ENCODE measurements around the gene GSX1.
"Not testable (repeated sequence)": the region's sequence is repeated elsewhere in the genome, so short reads cannot be mapped to it uniquely, and the experiment has no call there.

Gene GSX1

GRCh38 chr13:27794368-27794691 lies 2.0 kb downstream of the GSX1 start:
- DNase-seq (ENCODE audit: low read depth in 4 of 4, low spot score in 1 of 4) = no peak

- DNase-seq (ENCODE audit: low read depth in 4 of 4, low spot score in 1 of 4) = no peak
Observed at GRCh38 chr13:27794921-27795717, 2.8 kb downstream of the GSX1 start.

DNA sequence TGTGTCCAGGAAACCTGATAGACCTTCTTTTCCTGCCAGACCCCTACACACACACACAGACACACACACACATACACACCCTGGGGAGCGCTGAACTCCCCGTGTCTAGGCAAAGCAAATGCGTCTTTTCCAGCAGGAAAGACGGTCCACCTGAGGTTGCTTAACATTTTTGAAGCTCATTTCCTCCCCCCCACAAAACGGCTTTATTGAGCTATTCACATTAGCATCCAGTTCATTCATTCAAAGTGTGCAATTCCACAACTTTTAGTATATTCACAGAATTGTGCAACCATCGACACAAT lies 3.4 kb downstream of the GSX1 start:
- no peak for DNase-seq (ENCODE audit: low read depth in 4 of 4, low spot score in 1 of 4)

DNA sequence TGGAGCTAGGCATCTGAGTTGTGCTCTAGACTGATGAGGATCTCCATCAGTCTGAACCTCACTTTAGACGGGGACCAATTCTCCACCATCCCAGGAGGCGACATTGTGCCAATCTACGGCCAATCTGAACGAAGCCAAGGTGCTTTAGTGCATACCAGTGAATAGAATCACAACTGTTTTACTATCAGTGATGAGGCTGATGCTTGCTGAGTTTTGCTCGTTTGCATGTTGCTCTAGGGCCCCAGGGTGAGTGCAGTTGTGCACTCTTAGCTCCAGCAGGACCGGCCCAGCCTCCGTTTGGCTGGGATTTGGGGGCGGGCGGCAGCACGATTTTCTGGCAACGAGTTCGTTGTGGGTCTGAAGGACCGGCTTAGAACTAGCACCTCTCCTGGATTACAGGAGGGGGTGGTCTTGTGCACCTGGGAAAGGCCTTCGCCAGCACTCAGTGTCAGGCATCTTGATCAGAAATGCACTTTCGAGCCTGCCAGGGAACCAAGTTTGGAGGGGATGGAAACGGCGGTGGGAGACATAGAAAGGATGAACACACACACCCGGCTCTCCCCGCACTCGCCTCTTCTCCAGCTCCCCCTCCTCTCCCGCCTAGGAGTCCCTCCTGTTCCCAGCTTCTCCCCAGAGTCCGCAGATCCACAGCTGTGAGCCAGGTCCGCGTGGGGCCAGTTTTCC lies 4.4 kb downstream of the GSX1 start:
- no peak for DNase-seq (ENCODE audit: low read depth in 4 of 4, low spot score in 1 of 4)

DNA sequence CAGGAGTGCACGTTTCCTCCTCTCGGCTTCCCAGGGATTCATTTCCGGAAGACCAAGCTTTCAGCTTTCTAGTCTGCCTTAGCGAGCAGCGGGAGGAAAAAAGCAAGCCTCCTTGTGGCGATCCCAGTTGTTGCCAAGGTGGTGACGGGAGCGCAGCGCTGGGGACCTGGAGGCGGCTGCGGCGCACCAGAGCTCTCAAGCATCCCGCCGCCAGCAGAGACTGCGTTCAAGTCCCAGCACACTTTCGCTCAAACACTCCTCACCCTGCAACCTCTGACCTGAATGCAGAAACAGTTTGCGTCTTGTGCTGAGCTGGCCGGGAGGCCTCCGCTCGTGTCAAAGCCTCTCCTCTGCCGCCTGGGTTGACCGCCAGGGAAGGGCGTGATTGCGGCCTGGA lies 4.9 kb downstream of the GSX1 start:
- no peak for DNase-seq (ENCODE audit: low read depth in 4 of 4, low spot score in 1 of 4)

- no peak for DNase-seq (ENCODE audit: low read depth in 4 of 4, low spot score in 1 of 4)
Observed at GRCh38 chr13:27806744-27807387, 14.6 kb downstream of the GSX1 start.

- no peak for DNase-seq (ENCODE audit: low read depth in 4 of 4, low spot score in 1 of 4)
Observed at GRCh38 chr13:27808851-27809550, 16.7 kb downstream of the GSX1 start.

DNA sequence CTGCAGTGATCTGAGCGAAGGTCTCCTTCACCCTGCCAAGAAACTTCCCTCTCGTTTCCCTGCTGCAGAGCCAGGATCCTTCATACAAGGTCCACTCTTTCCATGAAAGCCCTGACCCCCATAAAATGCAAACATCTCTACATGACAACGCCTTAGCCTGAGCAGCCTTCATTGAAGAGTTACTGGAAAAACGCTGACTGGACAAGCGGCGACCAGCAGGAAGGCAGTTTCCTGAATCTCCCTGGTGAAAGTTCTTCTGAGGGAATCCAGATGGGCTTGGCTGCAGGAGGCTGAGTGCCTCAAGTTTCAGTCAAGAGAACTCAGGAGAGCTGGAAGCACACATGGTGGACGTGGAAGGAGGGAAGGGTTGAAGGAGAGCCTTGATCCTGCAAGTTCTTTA lies 17.7 kb downstream of the GSX1 start:
- no peak for DNase-seq (ENCODE audit: low read depth in 4 of 4, low spot score in 1 of 4)

- no peak for DNase-seq (ENCODE audit: low read depth in 4 of 4, low spot score in 1 of 4)
Observed at GRCh38 chr13:27810461-27810860, 18.2 kb downstream of the GSX1 start.

GRCh38 chr13:27813826-27814225 lies 21.5 kb downstream of the GSX1 start:
- no peak for DNase-seq (ENCODE audit: low read depth in 4 of 4, low spot score in 1 of 4)

GRCh38 chr13:27817832-27818231 lies 25.5 kb downstream of the GSX1 start:
- not testable (repeated sequence) for DNase-seq (ENCODE audit: low read depth in 4 of 4, low spot score in 1 of 4)

DNA sequence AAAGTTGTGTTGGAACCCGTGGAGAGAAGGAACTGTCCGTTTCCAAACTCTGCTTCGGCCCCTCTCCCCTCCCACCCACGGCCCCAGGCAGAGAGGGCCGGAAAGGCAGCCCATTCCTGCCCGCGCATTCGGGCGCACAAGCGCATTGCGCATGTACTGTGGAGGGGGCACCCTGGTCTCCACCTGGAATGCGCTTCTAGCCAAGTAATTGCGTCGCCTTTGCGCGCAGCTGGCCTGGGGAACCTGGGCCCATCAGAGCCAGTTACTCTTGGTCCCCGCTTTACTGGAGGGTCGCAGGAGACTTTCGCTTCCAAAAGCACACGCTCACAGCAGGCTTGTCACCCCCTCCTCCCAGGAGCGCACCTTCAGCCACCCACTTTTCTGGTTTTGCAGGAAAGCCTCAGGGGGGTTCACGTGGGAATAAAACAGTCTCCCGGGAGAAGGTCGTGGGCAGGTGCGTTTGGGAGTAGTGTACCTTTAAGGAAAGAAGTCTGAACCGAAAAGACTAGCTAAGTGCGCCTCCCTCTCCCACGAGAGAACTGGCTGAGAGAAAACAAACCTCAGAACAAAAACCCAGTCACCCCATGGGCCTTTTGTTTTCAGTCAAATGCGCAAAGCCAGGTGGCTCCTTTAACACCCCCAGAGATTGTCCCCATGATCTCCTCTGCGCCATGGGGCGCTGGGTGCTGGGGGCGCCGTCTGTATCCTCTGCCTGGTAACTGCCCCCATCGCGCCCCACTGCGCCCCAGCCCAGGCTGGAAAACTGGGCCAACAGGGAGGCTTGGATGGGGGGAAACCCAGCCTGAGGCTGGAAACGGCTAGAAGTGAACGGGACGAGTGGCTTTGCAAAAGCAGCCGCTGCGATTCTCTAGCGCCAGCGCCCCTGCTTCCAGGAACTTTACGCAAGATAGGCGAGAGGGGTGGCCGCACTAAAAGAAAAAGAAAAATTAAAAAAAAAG lies 28.5 kb downstream of the GSX1 start:
- DNase-seq (ENCODE audit: low read depth in 4 of 4, low spot score in 1 of 4) = no peak

- DNase-seq (ENCODE audit: low read depth in 4 of 4, low spot score in 1 of 4) = no peak
Observed at GRCh38 chr13:27821566-27821965, 29.3 kb downstream of the GSX1 start.

- DNase-seq (ENCODE audit: low read depth in 4 of 4, low spot score in 1 of 4) = no peak
Observed at GRCh38 chr13:27822258-27822872, 30.1 kb downstream of the GSX1 start.

DNA sequence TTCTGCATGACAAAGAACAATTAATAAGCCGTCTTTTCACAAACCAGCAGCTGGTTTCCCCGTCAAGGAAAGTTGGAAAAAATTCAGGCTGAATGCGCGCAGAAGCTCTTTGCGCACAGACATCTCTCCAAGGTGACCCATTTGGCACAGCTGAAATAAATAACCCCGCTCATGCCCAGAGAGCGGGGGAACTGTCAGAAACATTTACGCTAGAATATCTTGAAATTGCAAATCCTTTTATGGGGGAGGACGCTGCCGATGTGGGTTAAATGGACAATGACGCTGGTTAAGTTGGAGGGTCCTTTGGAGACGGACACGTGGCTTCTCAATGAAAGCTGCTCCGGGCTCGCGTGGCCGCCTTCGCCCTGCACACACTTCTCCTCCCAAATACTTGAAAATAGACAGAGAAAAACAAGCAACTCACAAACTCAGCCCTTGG lies 30.6 kb downstream of the GSX1 start:
- DNase-seq (ENCODE audit: low read depth in 4 of 4, low spot score in 1 of 4) = no peak

DNA sequence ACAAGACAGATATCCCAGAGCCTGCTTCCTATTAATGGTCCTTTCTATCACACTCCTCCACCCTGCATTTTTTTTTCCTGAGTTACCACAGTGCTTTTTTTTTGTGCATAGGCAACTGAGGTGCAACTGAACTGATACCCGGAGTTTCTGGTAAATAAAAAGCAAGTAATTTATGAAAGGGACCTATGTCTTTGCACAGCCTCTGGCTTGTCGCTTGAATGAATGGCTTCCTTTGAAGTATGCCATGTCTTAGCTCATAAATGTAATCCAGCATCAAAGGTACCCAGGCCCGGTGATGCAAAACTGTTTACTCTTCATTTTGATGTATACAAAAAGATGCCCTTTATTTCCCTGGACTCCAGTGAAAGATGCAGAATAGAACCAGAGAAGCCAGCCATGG lies 31.8 kb downstream of the GSX1 start:
- no peak for DNase-seq (ENCODE audit: low read depth in 4 of 4, low spot score in 1 of 4)

DNA sequence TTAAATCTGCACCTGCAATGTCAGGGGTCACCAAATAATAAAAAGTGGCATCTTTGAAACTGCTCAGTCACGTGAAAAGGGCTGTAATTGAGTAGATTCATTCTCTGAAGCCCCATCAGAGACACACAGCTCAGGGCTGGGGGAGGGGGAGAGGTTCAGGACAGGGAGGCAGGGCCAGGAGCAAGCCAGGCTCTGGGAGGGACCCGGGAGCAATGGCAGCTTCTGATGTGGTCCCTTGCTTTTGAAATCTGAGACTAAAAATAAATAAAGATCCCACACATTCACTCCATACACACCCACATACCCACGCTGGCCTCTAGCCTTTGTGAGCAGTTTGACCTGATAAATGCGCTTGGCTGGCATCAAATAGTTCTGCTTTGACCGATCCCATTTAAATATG lies 32.8 kb downstream of the GSX1 start:
- DNase-seq (ENCODE audit: low read depth in 4 of 4, low spot score in 1 of 4) = no peak

DNA sequence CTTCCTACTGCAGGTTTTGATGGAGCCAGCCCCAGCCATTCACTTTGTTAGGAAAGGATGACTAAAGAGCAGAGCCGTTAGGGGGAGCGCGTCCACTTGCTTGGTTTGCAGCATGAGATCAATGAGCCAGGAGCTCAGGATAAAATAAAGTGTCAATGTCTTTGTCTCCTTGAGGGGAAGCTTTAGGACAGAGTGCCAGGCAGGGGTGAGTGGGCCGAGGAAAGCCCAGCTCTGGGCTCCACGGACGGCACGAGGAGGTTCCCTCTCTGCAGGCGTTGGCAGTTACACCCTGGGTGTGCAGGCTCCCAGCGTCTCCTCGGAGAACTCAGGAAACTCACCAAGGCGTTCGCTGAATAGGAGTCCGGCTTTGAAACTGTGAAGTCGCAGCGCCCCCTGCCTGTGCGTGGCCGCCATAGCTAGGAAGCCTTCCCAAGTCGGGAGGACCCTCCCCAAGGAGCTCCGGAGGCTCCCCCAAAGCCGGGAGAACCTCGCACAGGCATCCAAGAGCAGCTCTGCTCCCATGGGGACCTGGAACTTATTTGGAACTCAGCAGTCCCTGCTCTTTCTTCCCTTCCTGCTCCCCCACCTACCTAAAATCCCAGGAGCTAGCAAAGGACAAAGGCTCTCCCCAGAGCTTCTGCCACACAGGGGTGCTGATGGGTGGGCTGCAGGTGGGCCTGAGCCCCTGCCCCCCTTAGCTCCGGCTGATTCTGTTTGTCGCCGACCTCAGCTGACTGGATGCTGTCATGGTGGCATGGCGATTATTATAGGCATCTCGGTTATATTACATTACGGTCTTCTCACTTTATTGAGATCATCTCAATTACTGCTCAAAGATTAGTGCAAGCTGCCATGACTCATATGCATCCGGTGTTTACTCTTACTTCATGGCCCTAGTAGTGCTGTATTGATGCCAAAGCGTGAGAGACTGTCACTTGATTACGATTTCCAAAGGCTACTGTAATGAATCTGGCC lies 34.4 kb downstream of the GSX1 start:
- DNase-seq (ENCODE audit: low read depth in 4 of 4, low spot score in 1 of 4) = peak; percentile 27 to 62 (median 54)

GRCh38 chr13:27827646-27828045 lies 35.4 kb downstream of the GSX1 start:
- no peak for DNase-seq (ENCODE audit: low read depth in 4 of 4, low spot score in 1 of 4)
